ENCODE data around the gene QARS1.

Gene QARS1

GRCh38 chr3:49104427-49105291 is at the start of gene QARS1:
TSS of gene QARS1 (minus strand) at chr3:49104757. CDS start at chr3:49104733, 24 bp downstream.
- DNase-seq = peak; percentile 83

GRCh38 chr3:49153349-49153912 is 48.9 kb upstream of the QARS1 start:
- no peak for DNase-seq

GRCh38 chr3:49151610-49152009 is 47.1 kb upstream of the QARS1 start:
- DNase-seq = no peak

- DNase-seq = no peak
Measured at GRCh38 chr3:49148159-49148558, 43.6 kb upstream of the QARS1 start.

- no peak for DNase-seq
Measured at GRCh38 chr3:49140080-49140479, 35.5 kb upstream of the QARS1 start.

- no peak for DNase-seq
Measured at GRCh38 chr3:49135499-49135898, 30.9 kb upstream of the QARS1 start.

- DNase-seq = no peak
Measured at GRCh38 chr3:49134471-49135265, 30.1 kb upstream of the QARS1 start.

- peak; percentile 33 for DNase-seq
Measured at GRCh38 chr3:49133226-49133951, 28.8 kb upstream of the QARS1 start.

GRCh38 chr3:49132437-49133225 is 28.1 kb upstream of the QARS1 start, which contains the start of gene LAMB2:
TSS of gene LAMB2 (minus strand) at chr3:49133050. CDS start at chr3:49132867, 183 bp downstream.
- peak; percentile 11 for DNase-seq

- DNase-seq = no peak
Measured at GRCh38 chr3:49132073-49132436, 27.5 kb upstream of the QARS1 start.

- no peak for DNase-seq
Measured at GRCh38 chr3:49131576-49131975, 27.0 kb upstream of the QARS1 start.

GRCh38 chr3:49131040-49131439 is 26.5 kb upstream of the QARS1 start:
- no peak for DNase-seq

- DNase-seq = no peak
Measured at GRCh38 chr3:49124991-49125670, 20.6 kb upstream of the QARS1 start.

- no peak for DNase-seq
Measured at GRCh38 chr3:49124203-49124602, 19.6 kb upstream of the QARS1 start.

GRCh38 chr3:49123687-49124086 is 19.1 kb upstream of the QARS1 start:
- no peak for DNase-seq

GRCh38 chr3:49122886-49123545 is 18.5 kb upstream of the QARS1 start:
- DNase-seq = no peak

GRCh38 chr3:49122451-49122850 is 17.9 kb upstream of the QARS1 start:
- DNase-seq = no peak

GRCh38 chr3:49122022-49122421 is 17.5 kb upstream of the QARS1 start:
- no peak for DNase-seq

GRCh38 chr3:49121132-49121736 is 16.7 kb upstream of the QARS1 start:
- no peak for DNase-seq

- peak; percentile 72 for DNase-seq
Measured at GRCh38 chr3:49120438-49121131, 16.0 kb upstream of the QARS1 start, which contains the start of gene USP19. TSS of gene USP19 (minus strand) at chr3:49120823. CDS start at chr3:49119145, 1,678 bp downstream.

All from SHP77 treated with DMSO at 0.1 percent for 48 hours (cell line).